GM23248 (cell line): ENCODE data around the gene PRR18. TPM values are rescaled to one million over a fixed set of nuclear protein-coding genes. Genes with fewer than 3 reads are reported as not detected.
A peak's percentile ranks its signal among the peaks of the same experiment; 100 is the strongest.

Experiments
- DNase-seq: peaks from one replicate; pipeline ENCODE4 v3.0.0-alpha.2; 2015
- H2AFZ ChIP-seq: fragments of 200-600 bp; sonication (generic); 2 replicates; pipeline ENCODE4 v1.6.1; 2016; ENCODE audit warnings: antibody characterized with exemption
- H3F3A ChIP-seq: fragments of 200-600 bp; sonication (generic); 2 replicates; pipeline ENCODE4 v1.6.1; 2016; ENCODE audit warnings: mild to moderate bottlenecking, antibody characterized with exemption, mixed run types; ENCODE audit not compliant: insufficient read depth
- H3K27ac ChIP-seq: fragments of 200-600 bp; sonication (generic); 2 replicates; pipeline ENCODE4 v1.5.1; 2016; ENCODE audit warnings: mild to moderate bottlenecking
- H3K27me3 ChIP-seq: fragments of 200-600 bp; sonication (generic); replicated peaks from 2 replicates; pipeline ENCODE4 v1.6.1; 2016; ENCODE audit warnings: mild to moderate bottlenecking; ENCODE audit not compliant: insufficient read depth
- H3K36me3 ChIP-seq: fragments of 200-600 bp; sonication (generic); 2 replicates; pipeline ENCODE4 v1.6.1; 2016; ENCODE audit warnings: low read depth, mild to moderate bottlenecking
- H3K4me1 ChIP-seq: fragments of 200-600 bp; sonication (generic); 2 replicates; pipeline ENCODE4 v1.6.1; 2016; ENCODE audit warnings: mild to moderate bottlenecking; ENCODE audit not compliant: insufficient read depth
- H3K4me2 ChIP-seq: fragments of 200-600 bp; sonication (generic); one replicate; pipeline ENCODE4 v1.6.1; 2016; ENCODE audit warnings: mild to moderate bottlenecking; ENCODE audit not compliant: unreplicated experiment
- H3K4me3 ChIP-seq: fragments of 200-600 bp; sonication (generic); 2 replicates; pipeline ENCODE4 v1.5.1; 2016; ENCODE audit warnings: mild to moderate bottlenecking
- H3K79me2 ChIP-seq: fragments of 200-600 bp; sonication (generic); 2 replicates; pipeline ENCODE4 v1.6.1; 2016; ENCODE audit warnings: mild to moderate bottlenecking; ENCODE audit not compliant: insufficient read depth
- H3K9ac ChIP-seq: fragments of 200-600 bp; sonication (generic); 2 replicates; pipeline ENCODE4 v1.6.1; 2016; ENCODE audit warnings: mild to moderate bottlenecking
- H3K9me2 ChIP-seq: fragments of 200-600 bp; sonication (generic); 2 replicates; pipeline ENCODE4 v1.6.1; 2016; ENCODE audit warnings: mixed run types, mild to moderate bottlenecking, moderate library complexity; ENCODE audit not compliant: insufficient read depth
- H3K9me3 ChIP-seq: fragments of 200-600 bp; sonication (generic); one replicate; pipeline ENCODE4 v1.6.1; 2017; ENCODE audit warnings: low read depth
- H4K20me1 ChIP-seq: fragments of 200-600 bp; sonication (generic); 2 replicates; pipeline ENCODE4 v1.6.0; 2016; ENCODE audit not compliant: insufficient read depth
- EZH2 ChIP-seq: fragments of 200-600 bp; sonication (generic); IDR thresholded peaks from 2 replicates; pipeline ENCODE4 v1.6.1; 2018; ENCODE audit warnings: antibody characterized with exemption, mild to moderate bottlenecking; ENCODE audit not compliant: insufficient read depth, poor library complexity, severe bottlenecking
- EZH2phosphoT487 ChIP-seq: fragments of 200-600 bp; sonication (generic); IDR thresholded peaks from 2 replicates; pipeline ENCODE4 v1.6.1; 2018; ENCODE audit warnings: antibody characterized with exemption, moderate library complexity, mild to moderate bottlenecking, low read depth; ENCODE audit not compliant: insufficient read depth
- WGBS, 2 experiments: methylation state at CpG; one replicate each; pipeline ENCODE4 v1.1.6; 2015 to 2017; ENCODE audit warnings: low lambda C conversion rate in 2 of 2, low coverage in 1 of 2; ENCODE audit errors: missing lambda C conversion rate in 2 of 2; 5-methylcytosine and 5-hydroxymethylcytosine counted together
- in situ Hi-C: fragments of 300-500 bp; cut with MboI; formaldehyde crosslinking; loops from 2 replicates; pipeline ENCODE4 v1.15.0; 2020
- polyA plus RNA-seq: library from polyadenylated mRNA; unstranded; fragments of >200 nt; fragmentation: Nextera tagmentation; extraction: Ambion mirVana; gene quantifications from 2 replicates; pipeline ENCODE4 v1.2.1, GENCODE V29; 2016
- total RNA-seq: library from RNA; depleted of rRNA; stranded (reverse); fragments of >200 nt; shearing (Covaris generic); gene quantifications from 2 replicates; pipeline ENCODE4 v1.2.3, GENCODE V29; 2014

Gene PRR18
- total and polyA plus RNA-seq, 2 experiments from 2014 or later: not detected

DNA sequence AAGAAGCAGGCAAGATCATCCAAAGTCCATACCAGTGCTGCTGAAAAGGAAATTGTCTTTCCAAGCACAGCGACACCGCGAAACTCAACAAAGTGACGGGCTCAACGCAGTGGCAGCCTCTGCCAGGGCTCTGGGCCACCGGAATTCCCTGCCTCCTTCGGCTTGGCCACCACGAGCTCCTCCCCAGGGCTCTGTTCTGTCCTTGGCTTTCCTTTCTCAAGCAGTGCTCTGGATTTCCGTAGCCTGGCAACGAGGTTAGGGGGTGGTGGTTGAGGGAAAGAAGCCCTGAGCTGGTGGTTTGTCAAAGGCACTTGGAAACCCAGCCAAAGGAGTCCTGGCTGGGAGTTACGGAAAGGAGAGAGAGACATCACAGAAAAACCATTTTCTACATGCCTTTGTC lies 31.2 kb downstream of the PRR18 start:
- H3K9me3 ChIP-seq: no peaks in the 10 kb centered on the region
- DNase-seq: peak; percentile 53
- no peak overlapping the region for H2AFZ ChIP-seq
- H3K9ac ChIP-seq: no peak overlapping the region
- TF ChIP-seq EZH2phosphoT487: no peak
- no peak for TF ChIP-seq EZH2
- H3K9me2 ChIP-seq: no peaks in the 10 kb centered on the region
- no peaks in the 10 kb centered on the region for H4K20me1 ChIP-seq
- no peak overlapping the region for H3K4me2 ChIP-seq
- in situ Hi-C loops: loop anchor here (10.0 kb wide), 1 partner anchor 118 kb away; no protein-coding TSS in a partner anchor
- no peaks in the 10 kb centered on the region for H3K79me2 ChIP-seq
- 2 to 4% methylated on average over 11 of the region's 11 CpGs for WGBS, 2 experiments
- H3K27me3 ChIP-seq: peaks cover 20% of the 10 kb centered on the region; the same call in 1 of the 2 replicates
- no peaks in the 10 kb centered on the region for H3K4me1 ChIP-seq
- no peaks in the 10 kb centered on the region for H3F3A ChIP-seq
- no peak overlapping the region for H3K27ac ChIP-seq
- H3K36me3 ChIP-seq: no peaks in the 10 kb centered on the region
- no peak overlapping the region for H3K4me3 ChIP-seq

DNA sequence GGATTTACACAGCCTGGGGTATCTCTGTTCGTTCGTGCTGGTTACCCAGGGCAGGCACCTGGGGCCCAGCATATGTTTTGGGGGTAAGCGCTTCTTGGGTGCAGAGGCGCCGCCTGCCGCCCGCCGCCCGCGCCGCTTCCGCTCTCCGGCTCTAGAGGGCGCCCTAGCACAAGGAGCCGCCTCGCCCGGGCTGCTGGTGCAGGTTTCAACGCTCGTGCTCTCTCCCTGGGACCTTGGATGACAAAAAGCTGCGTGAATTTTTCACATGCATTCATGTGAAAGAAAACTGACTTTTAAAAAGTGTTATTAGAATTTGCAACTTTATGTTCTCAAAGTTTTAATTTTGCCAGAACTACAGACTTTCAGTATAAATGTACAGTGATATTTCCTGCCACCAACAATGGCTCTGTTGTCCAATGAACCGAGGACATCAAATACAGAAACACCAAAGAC lies 32.5 kb downstream of the PRR18 start:
- 0 to 2% methylated on average over 21 of the region's 21 CpGs for WGBS, 2 experiments
- Histone ChIP-seq H3K9me3 (no peaks in the 10 kb centered on the region), H3K27me3 (peaks cover 16% of the 10 kb centered on the region; the same call in 1 of the 2 replicates), H3K36me3 (no peaks in the 10 kb centered on the region), H2AFZ (no peak overlapping the region), H3K4me2 (no peak overlapping the region), H3K9ac (no peak overlapping the region), H3K4me3 (no peak overlapping the region), H3K9me2 (no peaks in the 10 kb centered on the region), H3K79me2 (no peaks in the 10 kb centered on the region), H3F3A (no peaks in the 10 kb centered on the region), H3K4me1 (no peaks in the 10 kb centered on the region), H4K20me1 (no peaks in the 10 kb centered on the region), H3K27ac (no peak overlapping the region)
- in situ Hi-C loops: loop anchor here (10.0 kb wide), 1 partner anchor 119 kb away; no protein-coding TSS in a partner anchor
- TF ChIP-seq EZH2phosphoT487 (no peak), EZH2 (no peak)
- DNase-seq: peak; percentile 74

GRCh38 chr6:166274739-166275370 lies 33.3 kb downstream of the PRR18 start:
- Histone ChIP-seq H3K27me3 (peaks cover 10% of the 10 kb centered on the region; the same call in 1 of the 2 replicates), H3K27ac (no peak overlapping the region), H3K9me2 (no peaks in the 10 kb centered on the region), H3K9me3 (no peaks in the 10 kb centered on the region), H3K36me3 (no peaks in the 10 kb centered on the region), H3K4me1 (no peaks in the 10 kb centered on the region), H3K79me2 (no peaks in the 10 kb centered on the region), H4K20me1 (no peaks in the 10 kb centered on the region), H2AFZ (no peak overlapping the region), H3K4me2 (no peak overlapping the region), H3K9ac (no peak overlapping the region), H3F3A (no peaks in the 10 kb centered on the region), H3K4me3 (no peak overlapping the region)
- in situ Hi-C loops: loop anchor here (10.0 kb wide), 1 partner anchor 120 kb away; no protein-coding TSS in a partner anchor
- WGBS, 2 experiments: 63 to 66% methylated on average over 12 to 13 of the region's 13 CpGs
- no peak for DNase-seq
- TF ChIP-seq EZH2phosphoT487 (no peak), EZH2 (no peak)

- Histone ChIP-seq H3K79me2 (no peaks in the 10 kb centered on the region), H3K9me3 (no peaks in the 10 kb centered on the region), H4K20me1 (no peaks in the 10 kb centered on the region), H3K4me3 (no peak overlapping the region), H3K27ac (no peak overlapping the region), H3K36me3 (no peaks in the 10 kb centered on the region), H3K9me2 (no peaks in the 10 kb centered on the region), H3F3A (no peaks in the 10 kb centered on the region), H3K4me2 (no peak overlapping the region), H3K4me1 (no peaks in the 10 kb centered on the region), H3K9ac (no peak overlapping the region), H3K27me3 (peaks cover 17% of the 10 kb centered on the region; the same call in 1 of the 2 replicates), H2AFZ (no peak overlapping the region)
- TF ChIP-seq EZH2phosphoT487: no peak
- TF ChIP-seq EZH2: no peak
- in situ Hi-C loops: loop anchor here (10.0 kb wide), 1 partner anchor 121 kb away; no protein-coding TSS in a partner anchor
- WGBS, 2 experiments: 40 to 47% methylated on average over 4 of the region's 4 CpGs
- no peak for DNase-seq
Measured at GRCh38 chr6:166274163-166274562, 34.0 kb downstream of the PRR18 start.
